Lower leg skin (tissue), 4 donors: ENCODE data around the gene HELB. TPM values are rescaled to one million over a fixed set of nuclear protein-coding genes. Genes with fewer than 3 reads are reported as not detected.

Experiments
- DNase-seq, 2 donors: peaks; one replicate each; pipeline ENCODE4 v3.0.0-alpha.2; 2019; ENCODE audit warnings: low spot score in 2 of 2
- H3K4me3 ChIP-seq: fragments of 200-600 bp; sonication (generic); 2 replicates; pipeline ENCODE4 v1.5.1; 2017; ENCODE audit warnings: mild to moderate bottlenecking, low read depth; ENCODE audit not compliant: poor library complexity, severe bottlenecking
- POLR2A ChIP-seq, 2 donors: fragments of 450-650 bp; IDR thresholded peaks; one replicate each; pipeline ENCODE4 v1.6.1; 2016 to 2017; ENCODE audit warnings: antibody characterized with exemption in 2 of 2, mild to moderate bottlenecking in 1 of 2, moderate library complexity in 1 of 2
- WGBS, 2 donors: methylation state at CpG; one replicate each; pipeline ENCODE4 v1.1.5; 2018; 5-methylcytosine and 5-hydroxymethylcytosine counted together
- intact Hi-C: fragments of 100-400 bp; cut with DNase I; formaldehyde crosslinking; loops from one replicate; pipeline ENCODE4 v1.15.0; 2023; ENCODE audit warnings: low total_unique reads
- total RNA-seq, 4 donors: library from RNA; depleted of rRNA; stranded (reverse); fragments of >200 nt; gene quantifications; one replicate each; pipeline ENCODE4 v1.1.0, GENCODE V29; 2016
- TF ChIP-seq, protein P1 (sequence below), 3 donors: fragments of 450-650 bp; IDR thresholded peaks; one replicate each; pipeline ENCODE4 v1.5.1; 2016; ENCODE audit warnings: antibody characterized with exemption in 3 of 3, mild to moderate bottlenecking in 3 of 3, moderate library complexity in 2 of 3

HELB gene
- total RNA-seq, 4 donors from 2014 or later, result 1.6 to 4.6 (median 3.0) TPM

DNA sequence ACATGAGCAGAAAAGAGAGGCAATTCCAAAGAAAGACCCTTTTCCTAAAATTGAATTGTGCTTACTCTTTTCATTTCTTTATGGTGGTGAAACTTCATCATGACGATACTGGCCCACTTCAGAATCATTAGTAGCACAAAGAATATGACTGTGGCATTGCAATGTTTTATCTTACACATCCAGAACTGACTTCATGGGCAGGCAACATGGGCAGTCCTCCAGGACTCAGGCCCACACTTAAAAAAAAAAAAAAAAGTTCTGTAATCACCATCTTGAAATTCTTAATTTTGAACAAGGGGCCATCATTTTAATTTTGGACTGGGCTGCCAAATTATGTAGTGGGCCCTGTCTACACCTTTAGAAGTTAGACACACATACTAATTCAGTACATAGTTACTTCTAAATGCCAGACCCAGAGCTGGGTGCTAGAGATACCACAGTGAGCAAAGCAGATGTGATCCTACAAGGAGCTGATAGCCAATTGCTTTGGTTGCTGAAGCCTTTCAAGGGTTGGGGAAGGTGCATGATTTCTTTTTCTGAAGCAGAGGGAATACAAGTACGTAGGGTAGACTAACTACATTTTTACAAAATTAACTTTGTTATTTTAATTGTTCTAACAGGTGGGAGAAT lies 35.2 kb downstream of the HELB start:
- H3K4me3 ChIP-seq, result no peak overlapping the region
- WGBS, 2 donors, result 95 to 98% methylated on average over 2 of the region's 2 CpGs
- TF ChIP-seq, protein P1, sequence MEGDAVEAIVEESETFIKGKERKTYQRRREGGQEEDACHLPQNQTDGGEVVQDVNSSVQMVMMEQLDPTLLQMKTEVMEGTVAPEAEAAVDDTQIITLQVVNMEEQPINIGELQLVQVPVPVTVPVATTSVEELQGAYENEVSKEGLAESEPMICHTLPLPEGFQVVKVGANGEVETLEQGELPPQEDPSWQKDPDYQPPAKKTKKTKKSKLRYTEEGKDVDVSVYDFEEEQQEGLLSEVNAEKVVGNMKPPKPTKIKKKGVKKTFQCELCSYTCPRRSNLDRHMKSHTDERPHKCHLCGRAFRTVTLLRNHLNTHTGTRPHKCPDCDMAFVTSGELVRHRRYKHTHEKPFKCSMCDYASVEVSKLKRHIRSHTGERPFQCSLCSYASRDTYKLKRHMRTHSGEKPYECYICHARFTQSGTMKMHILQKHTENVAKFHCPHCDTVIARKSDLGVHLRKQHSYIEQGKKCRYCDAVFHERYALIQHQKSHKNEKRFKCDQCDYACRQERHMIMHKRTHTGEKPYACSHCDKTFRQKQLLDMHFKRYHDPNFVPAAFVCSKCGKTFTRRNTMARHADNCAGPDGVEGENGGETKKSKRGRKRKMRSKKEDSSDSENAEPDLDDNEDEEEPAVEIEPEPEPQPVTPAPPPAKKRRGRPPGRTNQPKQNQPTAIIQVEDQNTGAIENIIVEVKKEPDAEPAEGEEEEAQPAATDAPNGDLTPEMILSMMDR (IDR thresholded peaks at IDR 0.05), result no peak
- TF ChIP-seq POLR2A (IDR thresholded peaks at IDR 0.05), result no peak
- intact Hi-C loops, result no loop called here
- no peak for DNase-seq

DNA sequence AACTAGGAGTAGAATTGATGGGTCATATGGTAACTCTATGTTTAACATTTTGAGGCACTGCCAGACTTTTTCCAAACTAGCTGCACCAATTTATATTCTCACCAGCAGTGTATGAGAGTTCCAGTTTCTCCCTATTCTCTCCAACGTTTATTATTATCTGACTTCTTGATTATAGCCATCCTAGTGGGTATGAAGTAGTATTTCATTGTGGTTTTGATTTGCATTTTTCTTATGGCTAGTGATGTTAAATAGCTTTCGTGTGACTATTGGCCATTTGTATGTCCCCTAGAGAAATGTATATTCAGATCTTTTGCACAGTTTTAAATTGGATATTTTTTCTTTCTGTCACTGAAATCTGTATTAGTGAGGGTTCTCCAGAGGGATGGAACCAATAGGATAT lies 37.8 kb downstream of the HELB start:
- no peak for DNase-seq
- H3K4me3 ChIP-seq, result no peak overlapping the region
- no peak for TF ChIP-seq POLR2A (IDR thresholded peaks at IDR 0.05)
- TF ChIP-seq, protein P1 (IDR thresholded peaks at IDR 0.05), result no peak
- 97% methylated on average over 2 of the region's 2 CpGs for WGBS, 2 donors
- intact Hi-C loops, result no loop called here

DNA sequence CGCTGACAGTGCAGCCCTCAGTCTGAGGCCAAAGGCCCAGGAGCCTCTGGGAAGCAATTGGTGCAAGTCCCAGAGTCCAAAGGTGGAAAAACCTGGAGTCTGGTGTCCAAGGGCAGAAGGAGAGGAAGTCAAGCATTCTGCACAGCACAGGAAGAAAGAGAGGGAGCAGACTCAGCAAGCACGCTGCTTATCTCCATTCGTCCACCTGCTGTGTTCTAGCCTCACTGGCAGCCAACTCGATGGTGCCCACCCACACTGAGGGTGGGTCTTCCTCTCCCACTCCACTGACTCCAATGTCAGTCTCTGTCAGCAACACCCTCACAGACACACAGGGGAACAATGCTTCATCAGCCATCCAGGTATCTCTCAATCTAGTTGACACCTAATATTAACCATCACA lies 38.8 kb downstream of the HELB start:
- DNase-seq, result no peak
- intact Hi-C loops, result no loop called here
- H3K4me3 ChIP-seq, result no peak overlapping the region
- no peak for TF ChIP-seq POLR2A (IDR thresholded peaks at IDR 0.05)
- TF ChIP-seq, protein P1 (IDR thresholded peaks at IDR 0.05), result no peak
- WGBS, 2 donors, result 96 to 100% methylated on average over 4 of the region's 4 CpGs

DNA sequence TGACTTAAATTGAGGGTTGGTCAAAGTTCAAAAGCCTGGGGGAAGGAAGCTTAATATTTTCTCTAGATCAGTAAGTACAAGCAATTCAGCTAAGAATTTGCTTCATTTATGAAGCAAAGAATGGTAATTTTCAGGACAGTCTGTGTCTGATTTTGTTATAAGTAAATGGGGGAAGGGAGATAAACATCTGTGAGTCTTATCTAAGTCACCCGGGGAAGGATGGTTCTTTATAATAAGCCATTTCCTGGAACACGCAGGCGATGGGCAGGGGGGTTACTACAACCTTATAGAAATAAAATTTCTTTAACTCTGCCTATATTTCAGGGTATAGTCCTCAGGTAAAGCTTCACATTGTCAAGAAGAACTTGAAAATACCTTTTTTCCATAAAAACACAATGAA lies 42.9 kb downstream of the HELB start:
- no peak for TF ChIP-seq POLR2A (IDR thresholded peaks at IDR 0.05)
- TF ChIP-seq, protein P1 (IDR thresholded peaks at IDR 0.05), result no peak
- no peak overlapping the region for H3K4me3 ChIP-seq
- WGBS, 2 donors, result 67 to 71% methylated on average over 3 of the region's 3 CpGs
- intact Hi-C loops, result no loop called here
- no peak for DNase-seq

DNA sequence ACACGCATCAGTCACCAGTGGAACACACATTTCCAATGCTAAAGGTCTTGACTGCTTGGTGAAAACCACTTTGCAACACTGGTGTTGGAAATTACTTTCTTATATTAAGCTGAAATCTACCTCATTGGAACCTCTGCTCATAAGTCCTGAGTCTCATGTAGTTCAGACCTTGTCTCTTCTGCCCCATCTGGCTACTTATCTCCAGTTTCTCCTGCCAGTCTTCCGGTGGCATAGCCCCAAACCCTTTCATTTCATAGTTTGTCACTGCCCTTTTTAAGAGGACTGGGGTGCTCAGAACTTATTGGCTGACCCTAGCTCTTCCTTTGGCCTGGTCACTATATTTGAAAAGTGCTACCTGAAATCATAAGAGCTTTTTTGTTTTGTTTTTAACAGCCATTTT lies 43.7 kb downstream of the HELB start:
- no peak overlapping the region for H3K4me3 ChIP-seq
- 97 to 98% methylated on average over 2 of the region's 2 CpGs for WGBS, 2 donors
- TF ChIP-seq, protein P1 (IDR thresholded peaks at IDR 0.05), result no peak
- TF ChIP-seq POLR2A (IDR thresholded peaks at IDR 0.05), result no peak
- no peak for DNase-seq
- intact Hi-C loops, result no loop called here

DNA sequence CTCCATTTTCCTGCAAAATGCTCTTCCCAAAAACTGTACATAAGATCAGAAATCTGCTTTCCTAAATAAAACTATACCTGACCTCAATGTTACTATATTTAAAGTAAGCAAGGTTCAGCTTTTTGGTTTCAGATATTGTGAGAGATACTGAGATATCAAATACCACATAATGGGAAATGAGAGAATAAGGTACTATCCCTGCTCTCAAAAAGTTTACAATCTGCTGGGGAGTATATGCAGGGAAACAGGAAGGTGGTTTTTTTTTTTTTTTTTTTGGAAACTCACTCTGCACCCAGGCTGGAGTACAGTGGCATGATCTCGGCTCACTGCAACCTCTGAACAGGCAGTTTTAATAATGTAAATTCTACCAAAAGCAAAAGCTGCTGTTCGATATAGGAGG lies 49.0 kb downstream of the HELB start:
- H3K4me3 ChIP-seq, result no peak overlapping the region
- intact Hi-C loops, result no loop called here
- DNase-seq, result no peak
- WGBS, 2 donors, result 90 to 91% methylated on average over 2 of the region's 2 CpGs
- TF ChIP-seq POLR2A (IDR thresholded peaks at IDR 0.05), result no peak
- TF ChIP-seq, protein P1 (IDR thresholded peaks at IDR 0.05), result no peak
